SH-SY5Y (cell line): ENCODE measurements around the gene C1orf94.

Experiments
- GATA2 ChIP-seq: IDR thresholded peaks from 2 replicates; pipeline ENCODE4 v1.6.1; 2011; ENCODE audit warnings: mild to moderate bottlenecking, low read depth, low read length
- GATA3 ChIP-seq: IDR thresholded peaks from 2 replicates; pipeline ENCODE4 v1.6.1; 2011; ENCODE audit warnings: low read depth, mild to moderate bottlenecking, low read length, moderate library complexity

DNA sequence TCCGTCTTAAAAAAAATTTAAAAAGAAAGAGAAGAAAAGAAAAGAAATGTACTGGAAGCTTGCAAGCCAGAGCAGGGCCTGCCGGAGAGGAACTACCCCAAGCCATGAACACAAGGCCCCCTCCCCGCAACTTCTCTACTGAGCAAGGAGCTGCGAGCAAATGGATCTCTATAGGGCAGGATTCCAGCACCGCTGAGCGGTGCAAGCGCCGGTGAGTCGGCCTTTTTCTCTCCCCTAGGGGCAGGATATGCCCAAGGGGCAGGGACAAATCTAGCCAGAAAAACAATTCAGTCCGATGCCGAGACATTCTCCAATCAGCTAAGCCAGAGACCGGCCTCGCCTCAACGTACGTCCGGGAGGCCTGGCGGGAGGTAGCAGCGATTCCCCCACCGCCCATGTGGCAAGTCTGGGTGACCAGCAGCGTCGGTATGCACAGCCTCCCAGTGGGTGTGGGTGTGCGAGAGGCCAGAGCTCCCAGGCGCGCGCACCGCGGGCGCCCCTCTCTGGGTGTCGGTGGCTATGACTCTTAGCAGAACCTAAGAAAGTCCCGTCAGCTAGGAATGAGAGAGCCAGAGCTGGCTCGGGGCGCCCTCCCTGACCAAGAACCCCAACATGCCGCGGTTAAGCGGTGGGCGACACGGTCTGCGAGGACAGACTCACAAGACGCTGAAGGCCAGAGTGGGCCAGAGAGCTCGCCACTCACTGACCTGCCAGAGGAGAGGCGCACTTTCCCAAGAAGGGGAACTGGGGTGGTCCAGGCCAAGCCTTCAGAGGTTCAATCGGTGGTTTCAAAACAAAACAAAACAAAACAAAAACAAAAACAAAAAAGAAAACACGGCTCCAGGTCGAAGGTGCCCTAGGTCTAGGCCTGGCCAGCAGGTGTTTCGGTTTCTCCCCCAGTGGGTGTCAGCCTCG, 13.6 kb upstream of the C1orf94 start:
- TF ChIP-seq GATA3 (no peak), GATA2 (no peak)
